IMR-90 (cell line): ENCODE data around the gene EXOC4. TPM values are rescaled to one million over a fixed set of nuclear protein-coding genes. Genes with fewer than 3 reads are reported as not detected.
A peak's percentile ranks its signal among the peaks of the same experiment; 100 is the strongest.

Experiments used
- ATAC-seq: fragments of 200-7000 bp; cut with Tn5 transposase; 2 replicates; pipeline ENCODE4 v1.9.1; 2020; ENCODE audit warnings: low read depth, mild to moderate bottlenecking, moderate library complexity
- BruUV-seq: library from RNA; stranded (reverse); fragments of 400-500 nt; replicated peaks from 2 replicates; lab custom pipeline; 2021; lab: Mats Ljungman, UMichigan
- CTCF ChIA-PET: fragments of 300-600 bp; formaldehyde crosslinking; extraction: SDS; loops from one replicate; lab custom pipeline; 2021; ENCODE audit warnings: antibody characterized with exemption; lab: Yijun Ruan, JAX
- POLR2A ChIA-PET: fragments of 300-600 bp; sonication (Branson Sonifier 250); formaldehyde crosslinking; loops from one replicate; lab custom pipeline; 2022; ENCODE audit warnings: antibody characterized with exemption; ENCODE audit not compliant: unreplicated experiment; lab: Charles Lee
- DNase-seq: peaks from one replicate; pipeline ENCODE4 v3.0.0; 2013
- H2AFZ ChIP-seq: replicated peaks from 2 replicates; pipeline ENCODE3; 2013; ENCODE audit warnings: low read length, mild to moderate bottlenecking; ENCODE audit not compliant: poor library complexity
- H2AK5ac ChIP-seq: 2 replicates; pipeline ENCODE4 v1.6.1; 2013; ENCODE audit warnings: low read depth, low read length, inconsistent platforms
- H2AK9ac ChIP-seq: replicated peaks from 2 replicates; pipeline ENCODE3; 2013; ENCODE audit warnings: mild to moderate bottlenecking, low read depth, low read length, moderate library complexity; ENCODE audit not compliant: poor library complexity
- H2BK120ac ChIP-seq: 2 replicates; pipeline ENCODE4 v1.6.1; 2013; ENCODE audit warnings: low read depth, low read length, inconsistent platforms
- H2BK15ac ChIP-seq: 3 replicates; pipeline ENCODE4 v1.6.1; 2013; ENCODE audit warnings: low read depth, low read length, inconsistent platforms
- H2BK20ac ChIP-seq: 2 replicates; pipeline ENCODE4 v1.6.1; 2013; ENCODE audit warnings: low read depth, mild to moderate bottlenecking, inconsistent platforms, low read length, moderate library complexity
- H2BK5ac ChIP-seq: 2 replicates; pipeline ENCODE4 v1.6.1; 2013; ENCODE audit warnings: mild to moderate bottlenecking, low read depth, low read length, inconsistent platforms; ENCODE audit not compliant: poor library complexity, severe bottlenecking
- H3K14ac ChIP-seq: replicated peaks from 2 replicates; pipeline ENCODE4 v1.6.1; 2013; ENCODE audit warnings: low read depth, low read length, inconsistent platforms
- H3K18ac ChIP-seq: 2 replicates; pipeline ENCODE4 v1.6.1; 2013; ENCODE audit warnings: low read depth, low read length, control low read depth
- H3K23ac ChIP-seq: 2 replicates; pipeline ENCODE4 v1.6.1; 2013; ENCODE audit warnings: low read depth, low read length, inconsistent platforms
- H3K27ac ChIP-seq: 2 replicates; pipeline ENCODE4 v1.5.1; 2013; ENCODE audit warnings: mild to moderate bottlenecking, control low read depth, low read length; ENCODE audit not compliant: insufficient read depth
- H3K27me3 ChIP-seq: 2 replicates; pipeline ENCODE4 v1.6.1; 2013; ENCODE audit warnings: low read length; ENCODE audit not compliant: control insufficient read depth, insufficient read depth
- H3K36me3 ChIP-seq: 2 replicates; pipeline ENCODE4 v1.6.1; 2013; ENCODE audit warnings: low read length, mixed read lengths; ENCODE audit not compliant: control insufficient read depth, insufficient read depth
- H3K4ac ChIP-seq: 2 replicates; pipeline ENCODE4 v1.6.1; 2013; ENCODE audit warnings: low read depth, low read length, inconsistent platforms
- H3K4me1 ChIP-seq: 2 replicates; pipeline ENCODE4 v1.6.1; 2013; ENCODE audit warnings: low read length, mixed read lengths; ENCODE audit not compliant: control insufficient read depth, insufficient read depth
- H3K4me2 ChIP-seq: 2 replicates; pipeline ENCODE4 v1.6.1; 2013; ENCODE audit warnings: low read depth, mild to moderate bottlenecking, control low read depth, low read length, moderate library complexity
- H3K4me3 ChIP-seq: 2 replicates; pipeline ENCODE4 v1.5.1; 2013; ENCODE audit warnings: low read depth, mild to moderate bottlenecking, control low read depth, low read length, moderate library complexity; ENCODE audit not compliant: insufficient read depth
- H3K56ac ChIP-seq: 2 replicates; pipeline ENCODE4 v1.6.1; 2013; ENCODE audit warnings: low read length, inconsistent platforms; ENCODE audit not compliant: insufficient read depth; ENCODE audit errors: extremely low read depth
- H3K79me1 ChIP-seq, 2 experiments: 2 replicates each; pipeline ENCODE4 v1.6.1; 2013; ENCODE audit warnings: low read length in 2 of 2, inconsistent platforms in 1 of 2, low read depth in 1 of 2
- H3K9ac ChIP-seq: 2 replicates; pipeline ENCODE4 v1.6.1; 2013; ENCODE audit warnings: low read depth, low read length, control low read depth
- H3K9me1 ChIP-seq: 2 replicates; pipeline ENCODE4 v1.6.1; 2013; ENCODE audit warnings: low read length, inconsistent platforms; ENCODE audit not compliant: insufficient read depth
- H3K9me3 ChIP-seq: 2 replicates; pipeline ENCODE4 v1.6.1; 2013; ENCODE audit warnings: low read length; ENCODE audit not compliant: control insufficient read depth, insufficient read depth
- H4K20me1 ChIP-seq: 2 replicates; pipeline ENCODE4 v1.6.1; 2013; ENCODE audit warnings: low read length, inconsistent platforms; ENCODE audit not compliant: insufficient read depth
- H4K5ac ChIP-seq: 2 replicates; pipeline ENCODE4 v1.6.1; 2013; ENCODE audit warnings: mild to moderate bottlenecking, low read depth, low read length, control low read depth
- H4K8ac ChIP-seq, 2 experiments: 2 replicates each; pipeline ENCODE4 v1.6.1; 2013; ENCODE audit warnings: low read depth in 2 of 2, low read length in 2 of 2, control low read depth in 1 of 2, inconsistent platforms in 1 of 2
- H4K91ac ChIP-seq: 2 replicates; pipeline ENCODE4 v1.6.1; 2013; ENCODE audit warnings: low read depth, low read length, inconsistent platforms; ENCODE audit not compliant: insufficient read depth
- MXI1 ChIP-seq: IDR thresholded peaks from 2 replicates; pipeline ENCODE4 v1.6.1; 2012; ENCODE audit warnings: low read depth, mild to moderate bottlenecking, low read length, moderate library complexity, borderline replicate concordance
- WGBS, 2 experiments: methylation state at CpG; one replicate each; pipeline versions ENCODE4 v1.1.5 to v1.1.7; 2013; ENCODE audit warnings: missing lambda C conversion rate in 2 of 2; ENCODE audit not compliant: insufficient read length in 1 of 2; ENCODE audit errors: extremely low coverage in 2 of 2; 5-methylcytosine and 5-hydroxymethylcytosine counted together
- dilution Hi-C: fragments of 300-500 bp; cut with HindIII; formaldehyde crosslinking; loops from one replicate; pipeline ENCODE4 v1.14.3; 2018; ENCODE audit warnings: low sequenced_read_pairs; ENCODE audit not compliant: unreplicated experiment
- in situ Hi-C: fragments of 300-500 bp; cut with MboI; formaldehyde crosslinking; loops from 3 replicates; pipeline ENCODE4 v1.14.3; 2019; ENCODE audit warnings: low sequenced_read_pairs, inconsistent platforms, mixed read lengths
- intact Hi-C: fragments of 100-400 bp; cut with micrococcal nuclease; formaldehyde crosslinking; loops from 2 replicates; pipeline ENCODE4 v1.10.0; 2022
- polyA plus RNA-seq, 3 experiments: library from polyadenylated mRNA; depleted of rRNA; stranded (reverse); fragments of >200 nt; gene quantifications; 2 replicates each; pipeline ENCODE4 v1.2.3, GENCODE V29; 2012; ENCODE audit warnings: low replicate concordance in 1 of 3
- total RNA-seq: library from RNA; depleted of rRNA; stranded (reverse); fragments of >200 nt; gene quantifications from 2 replicates; pipeline ENCODE4 v1.2.3, GENCODE V29; 2012

EXOC4 gene
- total and polyA plus RNA-seq, 2 of the 4 experiments (the other 2 are of a cell fraction): 25.4 to 94.6 TPM

DNA sequence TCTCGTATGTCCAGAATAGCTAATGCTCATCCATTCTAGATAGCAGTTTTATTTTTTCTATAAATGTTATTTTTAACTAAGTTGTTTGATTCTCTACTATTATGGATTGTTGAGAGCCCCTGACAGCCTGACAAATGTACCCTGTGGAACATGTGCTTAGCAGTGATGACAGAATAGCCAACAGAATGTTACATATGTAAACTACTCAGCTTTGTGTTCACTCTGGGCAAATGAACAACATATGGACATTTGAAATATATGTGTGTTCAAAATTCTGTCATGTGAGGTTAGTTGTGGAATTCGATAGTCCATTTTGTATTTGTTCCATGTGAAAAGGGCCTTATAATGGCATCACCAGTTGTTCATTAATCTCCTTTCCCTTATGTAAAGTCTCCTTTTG is 199.7 kb downstream of the EXOC4 start:
- H3K18ac ChIP-seq: 0 out of 2 replicates have a peak overlapping the region, but pooled peaks have one; percentile 16
- in situ Hi-C loops (no loop called here), dilution Hi-C loops (no loop called here), intact Hi-C loops (loop anchor here (10.0 kb wide), 1 partner anchor 532 kb away; no protein-coding TSS in a partner anchor)
- ChIA-PET CTCF (no interaction called here), POLR2A (no interaction called here)
- 0 out of 2 replicates have a peak overlapping the region, but pooled peaks have one; percentile 18 for H2BK120ac ChIP-seq
- no peaks in the 10 kb centered on the region for H3K9me3 ChIP-seq
- H3K36me3 ChIP-seq: no peaks in the 10 kb centered on the region
- no peaks in the 10 kb centered on the region for H3K27me3 ChIP-seq
- no peak overlapping the region for H4K5ac ChIP-seq
- H3K9ac ChIP-seq: no peak overlapping the region
- no CpG with 5 or more reads among the region's 2 CpGs for WGBS, 2 experiments
- H3K27ac ChIP-seq: no peak overlapping the region; the same call in 1 of the 2 replicates
- H4K8ac ChIP-seq: no peak overlapping the region
- H3K9me1 ChIP-seq: peaks cover 4% of the 10 kb centered on the region
- TF ChIP-seq MXI1: no peak
- H3K14ac ChIP-seq: no peak overlapping the region
- 0 out of 2 replicates have a peak overlapping the region, but pooled peaks have one; percentile 20 for H3K4ac ChIP-seq
- no peak overlapping the region for H2BK20ac ChIP-seq
- peaks cover 2% of the 10 kb centered on the region for H3K4me1 ChIP-seq
- H3K4me3 ChIP-seq: no peak overlapping the region
- no peak overlapping the region for H4K91ac ChIP-seq
- H2AK5ac ChIP-seq: no peak overlapping the region
- DNase-seq (peak; percentile 39), ATAC-seq (no peak)
- no peak overlapping the region; the same call in 1 of the 2 replicates for H3K4me2 ChIP-seq
- no peak overlapping the region for H2BK5ac ChIP-seq
- BruUV-seq: no TSS peak
- H3K56ac ChIP-seq: no peak overlapping the region
- H2BK15ac ChIP-seq: no peak overlapping the region; the same call in 2 of the 3 replicates
- H2AK9ac ChIP-seq: no peak overlapping the region
- peaks cover 3 to 6% of the 10 kb centered on the region in 2 experiments; a peak in 3 of 4 replicates for H3K79me1 ChIP-seq
- no peak overlapping the region for H2AFZ ChIP-seq
- no peaks in the 10 kb centered on the region for H4K20me1 ChIP-seq
- peak overlapping the region; percentile 56; the same call in 1 of the 2 replicates for H3K23ac ChIP-seq
